ENCODE data around the gene SH2D3A. TPM values are rescaled to one million over a fixed set of nuclear protein-coding genes. Genes with fewer than 3 reads are reported as not detected.

SH2D3A gene
- total RNA-seq: 10 to 100 TPM; 10.7 to 16.4 TPM
- polyA plus RNA-seq (2013, experiment 1 of 2): 1.0 TPM
- polyA plus RNA-seq (2013, experiment 2 of 2): 1.1 TPM
- long read RNA-seq, experiment 1, partial matches to known transcripts: 1 of 4 reads
- long read RNA-seq, experiment 1, other reads (novel, unspliced or antisense): 3 of 4 reads
- long read RNA-seq, experiment 2, transcript SH2D3A-201 (10 exons, 2,296 nt): major isoform, 6 of 18 reads
- long read RNA-seq, experiment 2, partial matches to known transcripts: 2 of 18 reads
- long read RNA-seq, experiment 2, other reads (novel, unspliced or antisense): 10 of 18 reads
- long read RNA-seq, experiment 3, partial matches to known transcripts: 2 of 5 reads
- long read RNA-seq, experiment 3, other reads (novel, unspliced or antisense): 3 of 5 reads
- long read RNA-seq, experiment 4, partial matches to known transcripts: 6 of 6 reads
- long read RNA-seq, experiment 4, other reads (novel, unspliced or antisense): 0 of 6 reads

- Mint-ChIP-seq H3K27me3 (ENCODE audit: insufficient read depth) (no peaks in the 10 kb centered on the region), H3K27ac (peak within 1 kb of the TSS; percentile 96)
- H3K27ac ChIP-seq (ENCODE audit: low read depth, low read length): no peak within 1 kb of the TSS
These were observed at the start of gene SH2D3A for GRCh38 chr19:6767357-6768235. TSS of gene SH2D3A (minus strand) at chr19:6767435. CDS start at chr19:6763748, 3,687 bp downstream.

GRCh38 chr19:6813659-6814058, 46.4 kb upstream of the SH2D3A start:
- DNase-seq: no peak
- H3K4me1 ChIP-seq (ENCODE audit: control insufficient read depth, insufficient read depth, low read length): no peaks in the 10 kb centered on the region
- WGBS, 2 experiments (ENCODE audit: insufficient coverage in 1 of 2, insufficient read length in 1 of 2): 76 to 87% methylated on average over 2 to 3 of the region's 4 CpGs
- Mint-ChIP-seq H3K4me1 (no peaks in the 10 kb centered on the region), H3K4me3 (no peak overlapping the region), H3K27ac (no peak overlapping the region), H3K36me3 (ENCODE audit: low read depth) (no peaks in the 10 kb centered on the region), H3K27me3 (ENCODE audit: insufficient read depth) (peaks cover 15% of the 10 kb centered on the region), H3K9me3 (peaks cover 44% of the 10 kb centered on the region)
- TF ChIP-seq CTCF (conservative IDR thresholded peaks at IDR 0.05): no peak
- H3K27me3 ChIP-seq (ENCODE audit: control insufficient read depth, insufficient read depth, low read length, poor library complexity, severe bottlenecking): no peaks in the 10 kb centered on the region
- no peaks in the 10 kb centered on the region for H3K36me3 ChIP-seq (ENCODE audit: control insufficient read depth, insufficient read depth, low read length)
- no peak overlapping the region for H3K4me3 ChIP-seq (ENCODE audit: low read length)
- no peak overlapping the region for H3K27ac ChIP-seq (ENCODE audit: low read depth, low read length)
- H3K9ac ChIP-seq (ENCODE audit: extremely low read depth, low read length, poor library complexity, severe bottlenecking): no peak overlapping the region
- peaks cover 55% of the 10 kb centered on the region for H3K9me3 ChIP-seq (ENCODE audit: control insufficient read depth, low read length)

More at GRCh38 chr19:6767357-6768235, at the start of gene SH2D3A:
- 9 to 12% methylated on average over 8 to 47 of the region's 47 CpGs for WGBS, 2 experiments (ENCODE audit: insufficient coverage in 1 of 2, insufficient read length in 1 of 2)
- Mint-ChIP-seq H3K4me1 (peaks cover 12% of the 10 kb centered on the region), H3K36me3 (ENCODE audit: low read depth) (peaks cover under 1% of the 10 kb centered on the region), H3K4me3 (peak within 1 kb of the TSS; percentile 70), H3K9me3 (no peaks in the 10 kb centered on the region)
- H3K27me3 ChIP-seq (ENCODE audit: control insufficient read depth, insufficient read depth, low read length, poor library complexity, severe bottlenecking): no peaks in the 10 kb centered on the region
- H3K36me3 ChIP-seq (ENCODE audit: control insufficient read depth, insufficient read depth, low read length): no peaks in the 10 kb centered on the region
- H3K4me3 ChIP-seq (ENCODE audit: low read length): peak within 1 kb of the TSS; percentile 89
- no peaks in the 10 kb centered on the region for H3K4me1 ChIP-seq (ENCODE audit: control insufficient read depth, insufficient read depth, low read length)
- DNase-seq: peak; percentile 99
- no peaks in the 10 kb centered on the region for H3K9me3 ChIP-seq (ENCODE audit: control insufficient read depth, low read length)
- TF ChIP-seq CTCF (conservative IDR thresholded peaks at IDR 0.05): no peak
- H3K9ac ChIP-seq (ENCODE audit: extremely low read depth, low read length, poor library complexity, severe bottlenecking): peak within 1 kb of the TSS; percentile 57

- no peak for DNase-seq
- H3K27ac Mint-ChIP-seq: no peak overlapping the region
- H3K27me3 Mint-ChIP-seq (ENCODE audit: insufficient read depth): peaks cover 14% of the 10 kb centered on the region
- Histone ChIP-seq H3K4me1 (ENCODE audit: control insufficient read depth, insufficient read depth, low read length) (no peaks in the 10 kb centered on the region), H3K9ac (ENCODE audit: extremely low read depth, low read length, poor library complexity, severe bottlenecking) (no peak overlapping the region), H3K4me3 (ENCODE audit: low read length) (no peak overlapping the region), H3K9me3 (ENCODE audit: control insufficient read depth, low read length) (peaks cover 61% of the 10 kb centered on the region), H3K36me3 (ENCODE audit: control insufficient read depth, insufficient read depth, low read length) (no peaks in the 10 kb centered on the region), H3K27ac (ENCODE audit: low read depth, low read length) (no peak overlapping the region), H3K27me3 (ENCODE audit: control insufficient read depth, insufficient read depth, low read length, poor library complexity, severe bottlenecking) (no peaks in the 10 kb centered on the region)
- WGBS, 2 experiments (ENCODE audit: insufficient coverage in 1 of 2, insufficient read length in 1 of 2): 68 to 100% methylated on average over 1 to 2 of the region's 2 CpGs
- H3K4me3 Mint-ChIP-seq: no peak overlapping the region
- peaks cover 40% of the 10 kb centered on the region for H3K9me3 Mint-ChIP-seq
- no peaks in the 10 kb centered on the region for H3K36me3 Mint-ChIP-seq (ENCODE audit: low read depth)
- H3K4me1 Mint-ChIP-seq: no peaks in the 10 kb centered on the region
- no peak for TF ChIP-seq CTCF (conservative IDR thresholded peaks at IDR 0.05)
These were observed 45.4 kb upstream of the SH2D3A start for GRCh38 chr19:6812612-6813011.
